ENCODE data around the gene PADI4.
A peak's percentile ranks its signal among the peaks of the same experiment; 100 is the strongest.
"Not testable (repeated sequence)": the region's sequence is repeated elsewhere in the genome, so short reads cannot be mapped to it uniquely, and the experiment has no call there.

The PADI4 gene

DNA sequence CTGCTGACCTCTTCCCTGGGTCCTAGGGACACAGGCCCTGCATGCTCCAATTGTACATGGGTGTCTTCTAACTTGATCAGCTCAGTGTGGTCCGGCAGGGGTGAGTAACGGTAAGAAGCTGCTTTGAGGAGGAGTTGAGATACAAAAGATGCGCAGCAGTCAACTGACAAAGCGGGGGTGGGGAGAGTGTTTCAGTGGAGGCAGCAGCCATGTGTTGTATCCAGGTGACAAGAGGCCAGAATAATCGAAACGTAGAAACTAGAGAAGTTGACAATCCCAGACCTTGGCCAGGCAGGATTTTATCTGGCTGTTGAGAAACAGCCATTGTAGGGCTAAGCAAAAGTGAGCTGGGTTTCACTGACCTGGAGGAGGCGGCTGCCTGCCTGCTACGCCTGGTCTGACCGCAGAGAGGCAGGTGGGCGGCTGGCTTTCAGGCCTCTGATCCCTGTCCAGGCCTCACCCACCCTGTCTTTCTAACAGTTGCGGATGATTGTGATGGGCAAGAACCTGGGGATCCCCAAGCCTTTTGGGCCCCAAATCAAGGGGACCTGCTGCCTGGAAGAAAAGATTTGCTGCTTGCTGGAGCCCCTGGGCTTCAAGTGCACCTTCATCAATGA is 92.8 kb downstream of the PADI4 start:
- peaks cover 3% of the 10 kb centered on the region; the same call in 1 of the 2 replicates for H3K36me3 ChIP-seq (ENCODE audit: control insufficient read depth, insufficient read depth, low read length)
- H3K27ac ChIP-seq (ENCODE audit: low read depth, low read length), result no peak overlapping the region
- H3K9ac ChIP-seq (ENCODE audit: low read depth, low read length), result no peak overlapping the region
- H3K4me1 ChIP-seq (ENCODE audit: control insufficient read depth, insufficient read depth, low read length), result peaks cover 6% of the 10 kb centered on the region; the same call in 1 of the 2 replicates
- no peaks in the 10 kb centered on the region for H3K9me3 ChIP-seq (ENCODE audit: control insufficient read depth, insufficient read depth, low read length)
- H3K4me3 ChIP-seq (ENCODE audit: low read depth, low read length), result no peak overlapping the region
- H3K27me3 ChIP-seq (ENCODE audit: control insufficient read depth, insufficient read depth, low read length), result no peaks in the 10 kb centered on the region

GRCh38 chr1:17401841-17402240 is 93.8 kb downstream of the PADI4 start:
- Histone ChIP-seq H3K9me3 (ENCODE audit: control insufficient read depth, insufficient read depth, low read length) (no peaks in the 10 kb centered on the region), H3K4me3 (ENCODE audit: low read depth, low read length) (no peak overlapping the region), H3K4me1 (ENCODE audit: control insufficient read depth, insufficient read depth, low read length) (peaks cover 6% of the 10 kb centered on the region; the same call in 1 of the 2 replicates), H3K27ac (ENCODE audit: low read depth, low read length) (no peak overlapping the region), H3K27me3 (ENCODE audit: control insufficient read depth, insufficient read depth, low read length) (no peaks in the 10 kb centered on the region), H3K36me3 (ENCODE audit: control insufficient read depth, insufficient read depth, low read length) (peaks cover 8% of the 10 kb centered on the region), H3K9ac (ENCODE audit: low read depth, low read length) (no peak overlapping the region)

DNA sequence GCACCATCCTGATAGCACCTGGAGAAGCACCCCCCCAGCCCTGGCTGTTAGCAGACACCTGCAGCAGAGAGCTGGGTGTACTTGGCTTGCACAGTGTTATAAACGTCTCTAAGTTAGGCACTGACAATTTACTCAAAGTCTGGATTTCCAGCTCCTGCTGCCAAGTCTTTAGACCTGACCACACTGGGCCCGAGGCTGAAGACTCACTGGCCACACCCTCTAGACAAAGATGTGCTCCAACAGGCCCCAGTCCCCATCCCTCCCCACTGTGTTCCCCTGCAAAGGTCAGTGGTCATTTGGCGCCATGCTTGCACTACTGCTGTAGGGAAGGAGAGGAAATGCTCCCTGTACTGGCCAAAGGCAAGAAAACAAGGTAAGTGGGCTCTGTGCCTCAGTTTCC is 95.1 kb downstream of the PADI4 start:
- Histone ChIP-seq H3K4me3 (ENCODE audit: low read depth, low read length) (no peak overlapping the region), H3K36me3 (ENCODE audit: control insufficient read depth, insufficient read depth, low read length) (peaks cover 20% of the 10 kb centered on the region), H3K27me3 (ENCODE audit: control insufficient read depth, insufficient read depth, low read length) (no peaks in the 10 kb centered on the region), H3K9ac (ENCODE audit: low read depth, low read length) (no peak overlapping the region), H3K9me3 (ENCODE audit: control insufficient read depth, insufficient read depth, low read length) (no peaks in the 10 kb centered on the region), H3K27ac (ENCODE audit: low read depth, low read length) (no peak overlapping the region), H3K4me1 (ENCODE audit: control insufficient read depth, insufficient read depth, low read length) (peaks cover 6% of the 10 kb centered on the region; the same call in 1 of the 2 replicates)

DNA sequence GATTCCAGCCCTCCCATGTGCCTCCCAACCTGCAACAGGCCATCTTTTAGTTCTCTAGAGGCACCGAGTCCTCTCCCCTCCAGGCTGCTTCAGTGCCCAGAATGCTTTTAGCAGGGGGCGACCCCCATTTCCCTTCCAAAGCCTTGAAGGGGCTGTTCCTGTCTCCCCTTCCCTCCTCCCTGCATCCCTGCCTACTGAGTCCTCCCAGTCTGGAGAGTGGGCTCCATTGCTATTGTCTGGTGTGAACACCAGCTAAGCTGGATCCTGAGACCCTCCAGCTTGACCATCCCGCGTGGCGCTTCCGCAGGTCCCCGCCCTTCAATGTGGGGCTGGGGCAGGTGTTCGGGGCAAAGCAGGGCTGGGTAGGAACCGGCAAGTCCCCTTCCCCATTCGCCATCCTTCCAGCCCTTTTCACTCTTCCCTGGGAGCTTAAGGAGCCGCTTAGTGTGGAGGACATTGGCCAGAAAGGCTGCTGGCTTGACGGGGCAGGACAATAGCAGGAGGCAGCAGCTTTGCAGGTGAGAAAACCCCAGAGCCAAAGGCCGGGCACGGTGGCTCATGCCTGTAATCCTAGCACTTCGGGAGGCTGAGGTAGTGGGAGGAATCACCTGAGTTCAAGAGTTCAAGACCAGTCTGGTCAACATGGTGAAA is 96.2 kb downstream of the PADI4 start:
- H3K9me3 ChIP-seq (ENCODE audit: control insufficient read depth, insufficient read depth, low read length), result no peaks in the 10 kb centered on the region
- peaks cover 31% of the 10 kb centered on the region for H3K36me3 ChIP-seq (ENCODE audit: control insufficient read depth, insufficient read depth, low read length)
- no peak overlapping the region for H3K4me3 ChIP-seq (ENCODE audit: low read depth, low read length)
- no peak overlapping the region for H3K9ac ChIP-seq (ENCODE audit: low read depth, low read length)
- H3K27ac ChIP-seq (ENCODE audit: low read depth, low read length), result no peak overlapping the region
- H3K27me3 ChIP-seq (ENCODE audit: control insufficient read depth, insufficient read depth, low read length), result no peaks in the 10 kb centered on the region
- peaks cover 6% of the 10 kb centered on the region; the same call in 1 of the 2 replicates for H3K4me1 ChIP-seq (ENCODE audit: control insufficient read depth, insufficient read depth, low read length)

- Histone ChIP-seq H3K4me3 (ENCODE audit: low read depth, low read length) (no peak overlapping the region), H3K27me3 (ENCODE audit: control insufficient read depth, insufficient read depth, low read length) (no peaks in the 10 kb centered on the region), H3K27ac (ENCODE audit: low read depth, low read length) (no peak overlapping the region), H3K9me3 (ENCODE audit: control insufficient read depth, insufficient read depth, low read length) (no peaks in the 10 kb centered on the region), H3K36me3 (ENCODE audit: control insufficient read depth, insufficient read depth, low read length) (peaks cover 38% of the 10 kb centered on the region), H3K4me1 (ENCODE audit: control insufficient read depth, insufficient read depth, low read length) (peaks cover 6% of the 10 kb centered on the region; the same call in 1 of the 2 replicates), H3K9ac (ENCODE audit: low read depth, low read length) (no peak overlapping the region)
Observed at GRCh38 chr1:17404820-17405219, 96.8 kb downstream of the PADI4 start.

- Histone ChIP-seq H3K27ac (ENCODE audit: low read depth, low read length) (no peak overlapping the region), H3K36me3 (ENCODE audit: control insufficient read depth, insufficient read depth, low read length) (peaks cover 51% of the 10 kb centered on the region), H3K27me3 (ENCODE audit: control insufficient read depth, insufficient read depth, low read length) (no peaks in the 10 kb centered on the region), H3K4me3 (ENCODE audit: low read depth, low read length) (no peak overlapping the region), H3K9me3 (ENCODE audit: control insufficient read depth, insufficient read depth, low read length) (no peaks in the 10 kb centered on the region), H3K4me1 (ENCODE audit: control insufficient read depth, insufficient read depth, low read length) (peaks cover 3% of the 10 kb centered on the region; the same call in 1 of the 2 replicates), H3K9ac (ENCODE audit: low read depth, low read length) (no peak overlapping the region)
Observed at GRCh38 chr1:17405898-17406759, 98.1 kb downstream of the PADI4 start.

GRCh38 chr1:17406760-17407475 is 98.9 kb downstream of the PADI4 start:
- not testable (repeated sequence) for H3K4me1 ChIP-seq (ENCODE audit: control insufficient read depth, insufficient read depth, low read length); H3K4me3 ChIP-seq (ENCODE audit: low read depth, low read length); H3K27me3 ChIP-seq (ENCODE audit: control insufficient read depth, insufficient read depth, low read length); H3K27ac ChIP-seq (ENCODE audit: low read depth, low read length); H3K9ac ChIP-seq (ENCODE audit: low read depth, low read length); H3K9me3 ChIP-seq (ENCODE audit: control insufficient read depth, insufficient read depth, low read length)
- H3K36me3 ChIP-seq (ENCODE audit: control insufficient read depth, insufficient read depth, low read length), result peaks cover 59% of the 10 kb centered on the region

- Histone ChIP-seq H3K36me3 (ENCODE audit: control insufficient read depth, insufficient read depth, low read length) (peaks cover 69% of the 10 kb centered on the region), H3K27ac (ENCODE audit: low read depth, low read length) (peak overlapping the region; percentile 75)
- not testable (repeated sequence) for H3K9me3 ChIP-seq (ENCODE audit: control insufficient read depth, insufficient read depth, low read length); H3K4me3 ChIP-seq (ENCODE audit: low read depth, low read length); H3K4me1 ChIP-seq (ENCODE audit: control insufficient read depth, insufficient read depth, low read length); H3K27me3 ChIP-seq (ENCODE audit: control insufficient read depth, insufficient read depth, low read length); H3K9ac ChIP-seq (ENCODE audit: low read depth, low read length)
Observed at GRCh38 chr1:17407786-17408514, 100.0 kb downstream of the PADI4 start.

DNA sequence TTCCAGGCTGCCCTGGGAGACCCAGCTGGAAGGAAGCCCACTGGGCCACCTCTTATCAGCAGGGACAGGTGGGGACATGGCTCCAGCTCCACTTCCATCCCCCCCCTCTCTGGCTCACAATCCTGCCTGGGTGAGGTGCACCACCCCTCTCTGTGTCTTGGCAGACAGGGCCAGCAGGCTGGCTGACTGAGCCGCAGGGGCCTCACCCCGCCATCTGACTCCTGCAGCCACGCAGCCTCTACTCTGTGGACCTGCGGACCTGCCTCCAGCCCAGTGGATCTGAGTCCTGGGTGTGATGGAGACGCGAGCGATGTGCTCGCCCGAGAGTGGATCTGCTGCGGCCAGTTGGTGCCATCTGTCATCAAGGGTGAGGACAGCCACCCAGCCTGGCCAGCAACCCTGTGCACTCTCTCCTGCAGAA is 101.4 kb downstream of the PADI4 start:
- Histone ChIP-seq H3K36me3 (ENCODE audit: control insufficient read depth, insufficient read depth, low read length) (peaks cover 83% of the 10 kb centered on the region), H3K4me1 (ENCODE audit: control insufficient read depth, insufficient read depth, low read length) (no peaks in the 10 kb centered on the region; the same call in 1 of the 2 replicates), H3K27ac (ENCODE audit: low read depth, low read length) (no peak overlapping the region), H3K9ac (ENCODE audit: low read depth, low read length) (no peak overlapping the region), H3K9me3 (ENCODE audit: control insufficient read depth, insufficient read depth, low read length) (no peaks in the 10 kb centered on the region), H3K27me3 (ENCODE audit: control insufficient read depth, insufficient read depth, low read length) (no peaks in the 10 kb centered on the region), H3K4me3 (ENCODE audit: low read depth, low read length) (no peak overlapping the region)

Measured in HUES48 (cell line).